T-cell (primary cell): ENCODE data around the gene IKZF1. TPM values are rescaled to one million over a fixed set of nuclear protein-coding genes. Genes with fewer than 3 reads are reported as not detected.

ENCODE experiments used
- ATAC-seq, 4 experiments: fragments of 200-7000 bp in 3 of 4; fragments of 150-1000 bp in 1 of 4; cut with Tn5 transposase; replicated peaks in 1 of 4; 1 replicate in 3 of 4; 2 replicates in 1 of 4; pipeline ENCODE4 v1.10.0; 2021; ENCODE audit warnings: moderate library complexity in 3 of 4, mild to moderate bottlenecking in 2 of 4, moderate number of reproducible peaks in 1 of 4
- CTCF ChIA-PET, 2 donors: fragments of 300-600 bp; sonication (Branson Sonifier 250); formaldehyde crosslinking; loops; one replicate each; lab custom pipeline; 2022; ENCODE audit warnings: antibody characterized with exemption in 2 of 2; lab: Charles Lee
- POLR2A ChIA-PET, 2 donors: fragments of 300-600 bp; sonication (Branson Sonifier 250); formaldehyde crosslinking; loops; one replicate each; lab custom pipeline; 2022; ENCODE audit warnings: antibody characterized with exemption in 2 of 2; lab: Charles Lee
- DNase-seq, 35 experiments: peaks; one replicate each; pipeline versions ENCODE4 v3.0.0 to v3.0.0-alpha.2; 2013 to 2023
- H3K27ac ChIP-seq: one replicate; pipeline ENCODE4 v1.5.1; 2013; ENCODE audit warnings: low read length
- H3K27me3 ChIP-seq, 2 experiments: replicated peaks in 1 of 2; 1 replicate in 1 of 2; 2 replicates in 1 of 2; pipeline versions ENCODE4 v1.6.1 to v1.7.0; 2013; ENCODE audit warnings: low read length in 1 of 2, mixed read lengths in 1 of 2; ENCODE audit not compliant: control insufficient read depth in 2 of 2, insufficient read depth in 2 of 2; ENCODE audit errors: extremely low read depth in 1 of 2
- H3K36me3 ChIP-seq, 2 donors: 1 replicate in 1 of 2; 2 replicates in 1 of 2; pipeline versions ENCODE4 v1.6.1 to v1.7.0; 2013; ENCODE audit warnings: low read length in 1 of 2; ENCODE audit not compliant: control insufficient read depth in 2 of 2, insufficient read depth in 1 of 2; ENCODE audit errors: extremely low read depth in 1 of 2
- H3K4me1 ChIP-seq, 2 experiments: 1 replicate in 1 of 2; 2 replicates in 1 of 2; pipeline versions ENCODE4 v1.6.1 to v1.7.0; 2013; ENCODE audit warnings: low read length in 2 of 2, mixed read lengths in 1 of 2; ENCODE audit not compliant: insufficient read depth in 2 of 2, control insufficient read depth in 1 of 2; ENCODE audit errors: extremely low read depth in 1 of 2
- H3K4me3 ChIP-seq, 2 donors: 1 replicate in 1 of 2; 2 replicates in 1 of 2; pipeline versions ENCODE4 v1.5.1 to v1.7.0; 2013; ENCODE audit warnings: mild to moderate bottlenecking in 2 of 2, low read length in 1 of 2, moderate library complexity in 1 of 2; ENCODE audit not compliant: control insufficient read depth in 1 of 2; ENCODE audit errors: extremely low read depth in 1 of 2
- H3K9me3 ChIP-seq: 2 replicates; pipeline ENCODE4 v1.7.0; 2013
- H3K27ac Mint-ChIP-seq, 2 donors: one replicate each; pipeline ENCODE4 v1.8.0; 2020 to 2021; ENCODE audit warnings: mild to moderate bottlenecking in 2 of 2, mixed read lengths in 2 of 2
- H3K27me3 Mint-ChIP-seq, 2 donors: one replicate each; pipeline ENCODE4 v1.8.0; 2021 to 2022; ENCODE audit warnings: mixed read lengths in 2 of 2
- H3K36me3 Mint-ChIP-seq: one replicate; pipeline ENCODE4 v1.8.0; 2021; ENCODE audit warnings: mixed read lengths
- H3K4me1 Mint-ChIP-seq, 3 donors: one replicate each; pipeline ENCODE4 v1.8.0; 2020 to 2022; ENCODE audit warnings: mixed read lengths in 3 of 3, mild to moderate bottlenecking in 1 of 3
- H3K4me3 Mint-ChIP-seq, 3 donors: one replicate each; pipeline ENCODE4 v1.8.0; 2020 to 2022; ENCODE audit warnings: mild to moderate bottlenecking in 3 of 3, mixed read lengths in 3 of 3, moderate library complexity in 3 of 3
- H3K9me3 Mint-ChIP-seq, 3 donors: one replicate each; pipeline ENCODE4 v1.8.0; 2020 to 2022; ENCODE audit warnings: mixed read lengths in 3 of 3
- WGBS: methylation state at CpG from one replicate; pipeline ENCODE4 v1.1.5; 2013; ENCODE audit warnings: missing lambda C conversion rate; ENCODE audit not compliant: insufficient coverage; 5-methylcytosine and 5-hydroxymethylcytosine counted together
- total RNA-seq, 35 experiments: library from RNA in 6 of 35; stranded (reverse) in 6 of 35; fragments of 120-200 nt in 1 of 35; gene quantifications; one replicate each; pipeline versions ENCODE4 v1.2.1 to v1.2.4 and lab custom pipeline; 2013 to 2026

IKZF1 gene
- total RNA-seq, 5 donors from 2014 or later (not counting 1 experiment from before 2014, with no cell fraction given): 429 to 525 (median 494) TPM

GRCh38 chr7:50342616-50343114 lies 38.1 kb downstream of the IKZF1 start:
- Histone ChIP-seq H3K27me3 (no peaks in the 10 kb centered on the region), H3K4me3 (peak overlapping the region in 1 of 2 donors; percentile 12), H3K9me3 (no peaks in the 10 kb centered on the region), H3K36me3 (peaks cover 0 to 45% of the 10 kb centered on the region in 2 donors), H3K27ac (peak overlapping the region; percentile 88), H3K4me1 (peaks cover 85 to 88% of the 10 kb centered on the region in 2 experiments)
- H3K36me3 Mint-ChIP-seq: peaks cover 37% of the 10 kb centered on the region
- no peak overlapping the region for H3K27ac Mint-ChIP-seq
- no peaks in the 10 kb centered on the region for H3K9me3 Mint-ChIP-seq
- ATAC-seq (peak; percentile 31 to 62 (median 38)), DNase-seq (peak in 29 of 35 experiments; percentile 39 to 84 (median 63))
- H3K4me3 Mint-ChIP-seq: peak overlapping the region in 2 of 3 donors; percentile 62 to 67
- no peaks in the 10 kb centered on the region for H3K27me3 Mint-ChIP-seq
- CTCF ChIA-PET: interaction anchor here (0.7 to 6.3 kb wide), 15 partner anchors 9 to 397 kb away, joined by 3 to 54 read pairs (median 7); no protein-coding TSS in a partner anchor
- peaks cover 27 to 92% (median 57%) of the 10 kb centered on the region in 3 donors for H3K4me1 Mint-ChIP-seq
- 0% methylated on average over 8 of the region's 8 CpGs for WGBS
- POLR2A ChIA-PET: interaction anchor here (0.5 to 1.8 kb wide), 15 partner anchors 9 to 270 kb away, joined by 3 to 20 read pairs (median 4); partner anchors contain the start of gene FIGNL1 (in 1 of the 2)

GRCh38 chr7:50346545-50347497 lies 42.3 kb downstream of the IKZF1 start:
- H3K36me3 ChIP-seq: peaks cover 0 to 56% of the 10 kb centered on the region in 2 donors
- H3K9me3 Mint-ChIP-seq: no peaks in the 10 kb centered on the region
- H3K4me1 Mint-ChIP-seq: peaks cover 69 to 100% (median 96%) of the 10 kb centered on the region in 3 donors
- H3K4me1 ChIP-seq: peaks cover 84 to 89% of the 10 kb centered on the region in 2 experiments
- no peaks in the 10 kb centered on the region for H3K9me3 ChIP-seq
- ATAC-seq (no peak), DNase-seq (peak in 1 of 35 experiments; percentile 38)
- ChIA-PET POLR2A (interaction anchor here (0.5 to 2.1 kb wide), 20 partner anchors 8 to 47 kb away, joined by 3 to 15 read pairs (median 4); no protein-coding TSS in a partner anchor), CTCF (interaction anchor here (0.5 to 4.4 kb wide), 19 partner anchors 8 to 204 kb away, joined by 3 to 40 read pairs (median 4); no protein-coding TSS in a partner anchor)
- no peaks in the 10 kb centered on the region for H3K27me3 ChIP-seq
- H3K36me3 Mint-ChIP-seq: peaks cover 56% of the 10 kb centered on the region
- H3K27ac Mint-ChIP-seq: peak overlapping the region; percentile 95 to 96
- H3K4me3 Mint-ChIP-seq: peak overlapping the region; percentile 67 to 74 (median 69)
- H3K27me3 Mint-ChIP-seq: no peaks in the 10 kb centered on the region
- WGBS: 28% methylated on average over 4 of the region's 8 CpGs
- H3K27ac ChIP-seq: peak overlapping the region; percentile 96
- H3K4me3 ChIP-seq: peak overlapping the region in 1 of 2 donors; percentile 19

- no peaks in the 10 kb centered on the region for H3K9me3 ChIP-seq
- peaks cover 75 to 100% (median 95%) of the 10 kb centered on the region in 3 donors for H3K4me1 Mint-ChIP-seq
- WGBS: 0% methylated on average over 2 of the region's 10 CpGs
- H3K36me3 ChIP-seq: peaks cover 0 to 57% of the 10 kb centered on the region in 2 donors
- DNase-seq: peak in 3 of 35 experiments; percentile 13 to 79 (median 27)
- ATAC-seq: peak; percentile 10 to 31 (median 22)
- H3K27ac ChIP-seq: peak overlapping the region; percentile 96
- H3K4me1 ChIP-seq: peaks cover 81 to 88% of the 10 kb centered on the region in 2 experiments
- no peaks in the 10 kb centered on the region for H3K27me3 Mint-ChIP-seq
- CTCF ChIA-PET: interaction anchor here (0.5 to 4.4 kb wide), 16 partner anchors 9 to 141 kb away, joined by 3 to 40 read pairs (median 6); no protein-coding TSS in a partner anchor
- H3K4me3 ChIP-seq: peak overlapping the region in 1 of 2 donors; percentile 19
- H3K4me3 Mint-ChIP-seq: peak overlapping the region; percentile 67 to 74 (median 69)
- H3K27me3 ChIP-seq: no peaks in the 10 kb centered on the region
- H3K9me3 Mint-ChIP-seq: no peaks in the 10 kb centered on the region
- H3K27ac Mint-ChIP-seq: peak overlapping the region; percentile 95 to 96
- POLR2A ChIA-PET: interaction anchor here (0.8 to 2.1 kb wide), 14 partner anchors 9 to 37 kb away, joined by 3 to 15 read pairs (median 4); no protein-coding TSS in a partner anchor
- H3K36me3 Mint-ChIP-seq: peaks cover 61% of the 10 kb centered on the region
Measured at GRCh38 chr7:50347693-50348092, 43.2 kb downstream of the IKZF1 start.

GRCh38 chr7:50348469-50349162 lies 44.1 kb downstream of the IKZF1 start:
- H3K4me3 ChIP-seq: no peak overlapping the region
- H3K27me3 ChIP-seq: no peaks in the 10 kb centered on the region
- ChIA-PET CTCF (interaction anchor here (1.2 to 4.4 kb wide), 7 partner anchors 10 to 142 kb away, joined by 3 to 40 read pairs (median 6); no protein-coding TSS in a partner anchor), POLR2A (interaction anchor here (0.6 to 2.2 kb wide), 9 partner anchors 8 to 38 kb away, joined by 3 to 15 read pairs (median 4); no protein-coding TSS in a partner anchor)
- Mint-ChIP-seq H3K27ac (peak overlapping the region; percentile 95 to 96), H3K9me3 (no peaks in the 10 kb centered on the region), H3K36me3 (peaks cover 63% of the 10 kb centered on the region), H3K4me1 (peaks cover 84 to 100% (median 96%) of the 10 kb centered on the region in 3 donors), H3K27me3 (no peaks in the 10 kb centered on the region), H3K4me3 (peak overlapping the region; percentile 49 to 74 (median 67))
- H3K4me1 ChIP-seq: peaks cover 83 to 90% of the 10 kb centered on the region in 2 experiments
- WGBS: 92% methylated on average over 4 of the region's 8 CpGs
- no peaks in the 10 kb centered on the region for H3K9me3 ChIP-seq
- H3K36me3 ChIP-seq: peaks cover 2 to 62% of the 10 kb centered on the region in 2 donors
- ATAC-seq (no peak), DNase-seq (peak in 1 of 35 experiments; percentile 39)
- peak overlapping the region; percentile 96 for H3K27ac ChIP-seq

GRCh38 chr7:50349399-50349798 lies 44.9 kb downstream of the IKZF1 start:
- no peak overlapping the region for H3K4me3 ChIP-seq
- H3K36me3 Mint-ChIP-seq: peaks cover 63% of the 10 kb centered on the region
- H3K4me3 Mint-ChIP-seq: peak overlapping the region; percentile 51 to 74 (median 52)
- H3K36me3 ChIP-seq: peaks cover 8 to 62% of the 10 kb centered on the region in 2 donors
- no peaks in the 10 kb centered on the region for H3K9me3 ChIP-seq
- ATAC-seq: no peak
- peaks cover 92 to 100% (median 96%) of the 10 kb centered on the region in 3 donors for H3K4me1 Mint-ChIP-seq
- H3K9me3 Mint-ChIP-seq: no peaks in the 10 kb centered on the region
- WGBS: 92% methylated on average over 6 of the region's 6 CpGs
- H3K27ac ChIP-seq: peak overlapping the region; percentile 96
- no peaks in the 10 kb centered on the region for H3K27me3 ChIP-seq
- POLR2A ChIA-PET: interaction anchor here (0.9 to 2.2 kb wide), 8 partner anchors 9 to 42 kb away, joined by 3 to 12 read pairs (median 4); no protein-coding TSS in a partner anchor
- peak overlapping the region; percentile 95 to 96 for H3K27ac Mint-ChIP-seq
- no peak for DNase-seq
- H3K4me1 ChIP-seq: peaks cover 84 to 90% of the 10 kb centered on the region in 2 experiments
- no peaks in the 10 kb centered on the region for H3K27me3 Mint-ChIP-seq
- CTCF ChIA-PET: interaction anchor here (1.2 to 2.2 kb wide), 6 partner anchors 11 to 19 kb away, joined by 3 to 11 read pairs (median 6); no protein-coding TSS in a partner anchor
